ENCODE results near the gene CPD.
"Not testable (repeated sequence)": the region's sequence is repeated elsewhere in the genome, so short reads cannot be mapped to it uniquely, and the experiment has no call there.

Gene CPD

DNA sequence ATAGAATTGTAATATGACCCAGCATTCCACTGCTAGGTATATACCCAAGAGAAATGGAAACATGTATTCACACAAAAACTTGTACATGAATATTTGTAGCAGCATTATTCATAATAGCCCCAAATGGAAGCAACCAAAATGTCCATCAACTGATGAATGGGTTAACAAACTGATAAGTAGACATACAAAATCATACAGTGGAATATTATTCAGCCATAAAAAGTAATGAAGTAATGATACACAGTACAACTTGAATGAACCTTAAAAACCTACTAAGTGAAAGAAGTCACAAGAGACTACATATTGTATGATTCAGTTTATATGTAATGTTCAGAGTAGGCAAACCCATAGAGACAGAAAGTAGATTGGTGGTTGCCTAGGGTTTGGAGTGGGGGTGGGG is 58.0 kb downstream of the CPD start:
- DNase-seq = no peak

DNA sequence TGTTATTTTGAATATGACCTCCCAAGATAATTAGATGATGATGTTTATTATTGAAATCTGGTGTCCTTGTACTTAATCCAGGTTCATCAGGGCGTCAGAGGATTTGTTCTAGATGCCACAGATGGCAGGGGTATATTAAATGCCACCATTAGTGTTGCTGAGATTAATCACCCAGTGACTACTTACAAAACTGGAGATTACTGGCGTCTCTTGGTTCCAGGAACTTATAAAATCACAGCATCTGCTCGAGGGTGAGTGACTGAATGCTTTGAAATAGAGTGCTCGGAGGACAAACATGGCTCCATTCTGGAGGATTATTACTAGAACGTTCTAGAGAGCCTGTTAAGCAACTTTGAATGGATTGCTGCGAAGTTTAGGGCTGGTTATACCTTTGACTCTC is 65.0 kb downstream of the CPD start:
- no peak for DNase-seq

DNA sequence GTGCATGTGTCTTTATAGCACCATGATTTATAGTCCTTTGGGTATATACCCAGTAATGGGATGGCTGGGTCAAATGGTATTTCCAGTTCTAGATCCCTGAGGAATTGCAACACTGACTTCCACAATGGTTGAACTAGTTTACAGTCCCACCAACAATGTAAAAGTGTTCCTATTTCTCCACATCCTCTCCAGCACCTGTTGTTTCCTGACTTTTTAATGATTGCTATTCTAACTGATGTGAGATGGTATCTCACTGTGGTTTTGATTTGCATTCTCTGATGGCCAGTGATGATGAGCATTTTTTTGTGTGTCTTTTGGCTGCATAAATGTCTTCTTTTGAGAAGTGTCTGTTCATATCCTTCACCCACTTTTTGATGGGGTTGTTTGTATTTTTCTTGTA is 67.9 kb downstream of the CPD start:
- not testable (repeated sequence) for DNase-seq

DNA sequence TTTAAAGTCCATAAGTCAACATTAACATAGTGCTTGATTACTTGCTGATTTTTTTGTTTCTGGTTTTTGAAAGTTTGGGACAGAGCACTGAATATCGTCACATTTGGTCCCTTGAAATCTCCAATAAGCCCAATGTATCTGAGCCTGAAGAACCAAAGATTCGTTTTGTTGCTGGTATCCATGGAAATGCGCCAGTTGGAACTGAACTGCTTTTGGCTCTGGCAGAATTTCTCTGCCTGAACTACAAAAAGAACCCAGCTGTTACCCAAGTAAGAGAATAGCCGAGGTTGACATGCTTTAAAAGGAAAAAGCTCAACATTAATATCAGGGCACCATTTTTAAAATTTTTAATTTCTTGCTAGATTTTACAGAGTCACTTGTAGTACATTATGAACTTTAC is 70.8 kb downstream of the CPD start:
- no peak for DNase-seq

DNA sequence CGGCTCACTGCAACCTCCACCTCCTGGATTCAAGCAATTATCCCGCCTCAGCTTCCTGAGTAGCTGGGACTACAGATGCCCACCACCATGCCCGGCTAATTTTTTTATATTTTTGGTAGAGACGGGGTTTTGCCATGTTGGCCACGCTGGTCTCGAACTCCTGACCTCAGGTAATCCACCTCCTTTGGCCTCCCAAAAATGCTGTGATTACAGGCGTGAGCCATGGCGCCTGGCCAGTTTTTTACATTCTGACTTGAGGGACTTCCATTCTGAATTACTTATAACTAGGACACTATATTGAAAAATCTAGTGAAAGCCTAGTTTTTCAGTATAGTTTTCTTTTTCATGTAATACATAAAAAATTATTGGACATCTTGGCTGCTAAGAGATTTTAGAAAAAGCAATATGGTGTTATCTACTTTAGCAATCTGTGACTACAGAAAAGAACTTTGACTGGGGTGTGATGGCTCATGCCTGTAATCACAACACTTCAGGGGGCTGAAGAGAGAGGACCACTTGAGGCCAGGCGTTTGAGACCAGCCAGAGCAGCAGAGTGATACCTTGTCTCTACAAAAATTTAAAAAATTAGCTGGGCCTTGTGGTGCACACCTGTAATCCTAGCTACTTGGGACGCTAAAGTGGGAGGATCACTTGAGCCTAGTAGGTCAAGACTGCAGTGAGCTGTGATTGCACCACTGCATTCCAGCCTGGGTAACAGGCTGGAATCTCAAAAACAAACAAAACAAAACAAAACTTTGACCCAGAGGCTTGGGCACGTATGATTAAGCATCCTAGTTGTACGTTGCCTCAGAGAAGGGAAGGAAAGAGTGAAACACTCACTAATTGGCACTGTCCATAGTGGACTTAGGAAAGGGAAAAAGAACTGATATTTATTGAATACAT is 71.6 kb downstream of the CPD start:
- no peak for DNase-seq

DNA sequence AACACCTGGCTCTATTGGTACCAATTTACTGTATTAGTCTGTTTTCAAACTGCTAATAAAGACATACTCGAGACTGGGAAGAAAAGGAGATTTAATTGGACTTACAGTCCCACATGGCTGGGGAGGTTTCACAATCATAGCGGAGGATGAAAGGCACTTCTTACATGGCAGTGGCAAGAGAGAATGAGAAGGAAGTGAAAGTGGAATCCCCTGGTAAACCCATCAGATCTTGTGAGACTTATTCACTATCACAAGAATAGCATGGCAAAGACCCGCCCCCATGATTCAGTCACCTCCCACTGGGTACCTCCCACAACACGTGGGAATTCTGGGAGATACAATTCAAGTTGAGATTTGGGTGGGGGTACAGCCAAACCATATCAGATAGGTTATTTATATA is 75.9 kb downstream of the CPD start:
- DNase-seq = no peak

DNA sequence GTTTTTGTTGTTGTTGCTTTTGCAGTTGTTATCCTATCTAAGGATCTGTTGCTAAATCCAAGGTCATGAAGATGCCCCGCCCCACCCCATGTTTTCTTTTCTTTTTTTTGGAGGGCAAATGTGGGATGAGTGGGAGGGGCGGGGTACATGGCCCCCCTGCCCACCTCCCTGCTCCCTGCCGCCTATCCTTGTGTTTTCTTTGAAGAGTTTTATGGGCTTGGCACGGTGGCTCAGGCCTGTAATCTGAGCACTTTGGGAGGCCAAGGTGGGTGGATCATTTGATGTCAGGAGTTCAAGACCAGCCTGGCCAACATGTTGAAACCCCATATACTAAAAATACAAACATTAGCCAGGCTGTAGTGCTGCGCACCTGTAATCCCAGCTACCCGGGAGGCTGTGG is 79.6 kb downstream of the CPD start:
- DNase-seq = no peak

DNA sequence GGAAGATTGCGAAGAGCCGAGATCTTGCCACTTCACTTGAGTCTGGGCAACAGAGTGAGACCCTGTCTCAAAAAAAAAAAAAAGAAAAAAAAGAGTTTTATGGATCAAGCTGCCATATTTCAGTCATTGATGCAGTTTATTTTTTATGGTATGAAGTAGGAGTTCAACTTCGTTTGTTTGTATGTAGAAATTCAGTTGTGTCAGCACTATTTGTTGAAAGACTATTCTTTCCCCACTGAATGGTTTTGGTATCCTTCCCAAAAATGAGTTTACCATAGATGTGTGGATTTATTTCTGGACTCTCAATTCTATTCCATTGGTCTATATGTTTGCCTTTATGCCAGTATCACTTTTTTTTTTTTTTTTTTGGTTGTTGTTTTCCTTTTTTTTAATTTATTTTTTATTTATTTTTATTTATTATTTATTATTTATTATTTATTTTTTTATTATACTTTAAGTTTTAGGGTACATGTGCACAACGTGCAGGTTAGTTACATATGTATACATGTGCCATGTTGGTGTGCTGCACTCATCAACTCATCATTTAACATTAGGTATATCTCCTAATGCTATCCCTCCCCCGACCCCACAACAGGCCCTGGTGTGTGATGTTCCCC is 80.2 kb downstream of the CPD start:
- not testable (repeated sequence) for DNase-seq

DNA sequence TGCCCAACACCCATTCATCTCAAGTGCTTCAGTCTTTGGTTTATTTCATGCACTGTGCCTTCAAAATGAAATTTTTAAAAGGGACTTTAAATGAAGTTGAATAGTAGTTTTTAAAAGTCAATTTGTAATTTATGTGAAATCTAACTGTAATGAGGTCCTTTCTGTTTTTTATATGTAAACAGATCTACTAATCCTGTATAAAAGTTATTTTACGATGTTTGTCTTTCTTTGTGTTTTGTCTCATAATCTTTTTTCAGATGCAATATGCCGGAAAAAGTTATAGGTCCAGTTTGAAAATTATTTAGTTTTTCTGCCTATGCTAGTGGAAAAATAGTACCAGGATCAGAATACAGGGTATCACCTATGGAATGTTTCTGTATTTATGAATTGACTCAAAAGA is 89.7 kb downstream of the CPD start:
- DNase-seq = no peak

DNA sequence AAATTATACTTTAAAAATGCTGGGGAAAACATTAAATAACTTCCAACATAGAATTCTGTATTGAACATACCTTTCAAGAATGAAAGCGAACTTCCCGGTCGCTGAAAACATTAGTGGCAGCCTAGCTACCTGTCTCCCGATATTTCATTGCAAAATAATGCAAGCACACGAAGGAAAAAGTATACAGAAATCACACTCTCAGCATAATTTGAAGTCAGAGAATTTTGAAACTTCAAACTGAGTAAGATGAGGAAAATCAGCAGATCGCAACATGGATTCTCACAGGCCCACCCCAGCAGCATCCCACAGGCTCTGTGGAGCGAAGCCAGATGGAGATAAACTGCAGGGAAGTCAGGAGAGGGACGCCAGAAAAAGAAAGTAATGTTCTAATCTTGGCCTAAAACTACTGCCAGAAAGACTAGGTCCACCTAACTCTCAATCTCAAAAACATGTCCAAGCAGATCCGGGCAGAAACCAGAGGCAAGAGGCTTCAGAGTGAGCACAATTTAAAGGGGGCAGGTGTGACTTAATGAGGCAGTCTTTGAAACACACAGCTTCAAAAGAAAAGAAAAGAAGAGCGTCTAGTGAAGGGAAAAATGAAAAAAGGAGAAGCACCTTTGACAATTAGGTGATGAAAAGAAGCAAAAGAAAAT is 93.6 kb downstream of the CPD start:
- no peak for DNase-seq

DNA sequence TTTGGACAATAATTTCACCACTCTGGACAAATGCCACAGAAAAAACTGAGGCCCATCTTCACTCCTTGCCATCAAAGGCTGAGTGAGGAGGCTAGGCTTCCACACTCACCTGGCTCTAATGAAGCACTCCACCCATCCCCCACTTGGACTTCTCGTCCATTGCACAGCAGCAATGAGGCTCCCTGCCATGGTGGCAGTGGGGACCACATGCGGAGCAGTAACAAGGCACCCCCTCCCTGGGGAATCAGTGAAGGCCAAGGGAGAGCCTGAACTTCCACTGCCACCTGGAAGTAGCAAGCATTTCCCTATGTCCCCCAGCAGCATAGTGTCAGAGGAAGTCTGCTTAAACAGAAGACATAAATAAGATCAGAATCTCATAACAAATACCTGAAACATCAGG is 96.5 kb downstream of the CPD start:
- DNase-seq = no peak

DNA sequence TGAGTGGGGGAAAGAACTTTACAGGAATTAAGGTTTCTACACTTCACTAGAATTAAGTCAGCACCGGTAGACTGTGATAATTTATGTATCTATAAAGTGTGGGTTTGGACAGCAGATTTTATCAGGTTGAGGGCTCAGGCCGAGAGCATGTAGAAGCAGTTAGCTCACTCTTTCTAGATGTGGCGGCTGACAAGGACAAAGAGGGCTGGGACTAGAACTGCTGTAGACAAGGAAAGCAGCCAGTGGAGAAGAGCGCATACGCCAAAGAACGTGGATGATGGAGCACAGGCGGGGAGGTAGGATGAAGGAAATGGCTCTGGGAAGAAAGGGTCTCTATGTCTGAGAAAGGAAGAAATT is 98.0 kb downstream of the CPD start:
- peak in 1 of 5 donors; percentile 4 for DNase-seq

DNA sequence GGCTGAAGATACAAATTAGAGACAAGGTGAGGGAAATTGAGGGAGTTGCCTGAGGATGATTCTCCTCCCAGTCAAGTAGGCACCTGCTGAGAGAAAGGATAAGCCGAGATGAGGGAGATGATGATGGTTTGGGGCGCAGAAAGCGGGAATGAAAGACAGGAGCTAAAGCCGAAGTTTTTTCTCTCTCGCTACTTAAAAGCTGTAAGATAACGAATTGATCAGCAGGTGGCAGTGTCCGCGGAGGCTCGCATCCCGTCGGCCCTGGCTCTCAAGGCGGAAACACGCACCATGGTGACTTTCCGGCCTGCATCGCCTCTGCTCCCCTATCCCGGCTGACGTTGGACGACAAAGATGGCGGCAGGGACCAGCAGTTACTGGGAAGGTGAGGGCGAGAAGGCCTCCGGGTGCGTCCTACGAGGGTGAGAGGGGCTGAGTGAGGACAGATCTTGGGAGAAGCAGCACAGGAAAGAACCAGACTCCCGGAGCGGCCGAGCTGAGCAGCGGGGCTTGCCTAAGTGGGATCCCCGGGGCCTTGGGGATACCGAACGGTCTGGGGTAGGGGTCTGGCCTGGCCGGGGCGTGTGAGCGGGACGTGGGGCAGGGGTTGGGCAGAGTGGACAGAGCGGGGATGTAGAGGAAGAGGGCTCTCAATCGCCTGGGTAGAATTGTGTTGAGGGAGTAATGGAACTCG is 98.5 kb downstream of the CPD start, which contains the start of gene GOSR1:
TSS of gene GOSR1 (plus strand) at position 326 of the 691 bp plus-strand sequence. CDS start at position 352, 26 bp downstream.
- peak; percentile 80 to 94 (median 87) for DNase-seq

DNA sequence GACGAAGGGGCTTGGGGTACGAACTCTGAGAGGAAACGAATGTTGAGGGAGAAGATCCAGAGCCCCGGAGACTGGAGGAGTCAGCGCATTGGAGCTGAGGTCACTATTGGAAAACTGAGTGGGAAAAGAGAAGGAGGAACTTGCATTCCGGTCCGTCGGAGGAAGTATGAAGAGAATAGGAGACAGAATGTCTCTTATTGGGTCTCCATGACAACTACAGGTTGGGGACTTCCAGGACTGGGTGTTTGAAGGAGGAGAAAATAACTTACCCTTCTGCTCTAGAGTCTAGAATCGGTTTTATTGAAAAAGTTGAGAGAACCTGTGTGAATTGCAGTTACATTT is 99.0 kb downstream of the CPD start:
- DNase-seq = peak in 2 of 5 donors; percentile 16 to 33

DNA sequence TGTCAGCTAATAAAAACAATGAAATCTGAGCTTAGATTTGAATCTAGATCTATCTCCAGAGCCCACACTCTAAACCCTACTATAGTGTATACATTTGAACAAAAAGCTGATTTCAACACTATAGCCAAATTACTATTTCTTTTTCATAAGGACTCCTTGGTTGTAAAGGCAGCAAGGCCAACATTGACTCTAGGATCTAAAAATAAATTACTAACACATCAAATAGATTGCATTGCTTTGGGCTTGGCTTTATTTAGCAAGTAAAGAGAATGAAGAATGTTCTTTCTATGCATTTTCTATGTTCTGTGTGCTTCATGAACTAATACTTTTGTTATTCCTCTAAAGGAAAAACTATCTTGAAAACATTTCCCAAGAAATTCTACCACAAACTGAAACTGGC is 103.8 kb downstream of the CPD start:
- DNase-seq = no peak

DNA sequence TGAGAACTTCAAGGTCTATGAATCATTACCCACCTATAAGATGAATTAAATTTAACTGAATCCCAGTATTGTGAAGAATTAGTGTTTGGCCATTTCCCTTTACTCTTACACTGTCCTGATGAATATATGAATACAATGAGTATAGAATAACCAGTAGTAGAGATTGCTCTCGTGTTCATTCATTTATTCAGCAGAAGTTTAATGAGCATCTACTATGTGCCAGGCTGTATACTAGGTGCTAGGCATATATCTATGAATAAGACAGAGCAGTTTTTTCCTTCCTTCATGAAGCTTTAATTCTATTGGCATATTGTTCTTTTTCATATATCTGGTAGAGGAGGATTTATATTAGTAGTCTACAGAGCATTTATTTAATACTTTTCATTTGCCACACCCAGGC is 104.4 kb downstream of the CPD start:
- DNase-seq = no peak

DNA sequence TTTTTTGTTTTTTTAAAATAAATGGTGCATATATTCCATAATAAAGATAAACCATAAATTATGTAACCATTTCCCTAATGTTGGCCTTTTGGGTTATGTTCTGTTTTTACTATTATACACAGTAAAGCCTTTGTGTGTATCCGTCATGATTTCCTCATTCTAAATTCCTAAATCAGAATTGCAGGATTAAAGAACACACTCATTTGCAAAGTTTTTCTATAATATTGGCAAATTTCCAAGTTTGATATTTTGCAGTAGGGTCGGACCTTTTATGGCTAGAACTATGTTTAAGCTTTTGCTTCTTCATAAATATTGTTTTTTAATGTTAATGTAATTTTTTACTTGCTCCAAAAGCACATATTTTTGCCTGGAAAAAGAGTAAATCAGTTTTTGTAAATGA is 115.1 kb downstream of the CPD start:
- DNase-seq = no peak

DNA sequence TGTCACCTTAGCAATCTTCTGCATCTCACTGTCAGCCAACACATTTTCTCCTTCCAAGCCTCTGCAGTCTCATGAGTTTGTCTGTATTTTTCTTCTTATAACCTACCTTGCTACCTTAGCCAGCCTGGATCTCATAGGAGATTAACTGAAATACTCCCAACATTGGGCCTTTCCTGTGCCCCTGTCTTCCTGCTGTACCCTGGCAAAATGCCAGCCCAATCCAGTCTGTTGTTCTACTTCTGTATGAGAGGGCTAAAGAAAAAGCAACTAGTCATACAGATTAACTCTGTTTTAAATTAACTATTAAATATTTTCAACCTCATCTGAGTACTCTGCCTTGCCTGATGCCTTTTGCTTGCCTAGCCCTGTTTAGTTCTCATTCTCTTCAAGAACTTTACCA is 116.9 kb downstream of the CPD start:
- DNase-seq = no peak

DNA sequence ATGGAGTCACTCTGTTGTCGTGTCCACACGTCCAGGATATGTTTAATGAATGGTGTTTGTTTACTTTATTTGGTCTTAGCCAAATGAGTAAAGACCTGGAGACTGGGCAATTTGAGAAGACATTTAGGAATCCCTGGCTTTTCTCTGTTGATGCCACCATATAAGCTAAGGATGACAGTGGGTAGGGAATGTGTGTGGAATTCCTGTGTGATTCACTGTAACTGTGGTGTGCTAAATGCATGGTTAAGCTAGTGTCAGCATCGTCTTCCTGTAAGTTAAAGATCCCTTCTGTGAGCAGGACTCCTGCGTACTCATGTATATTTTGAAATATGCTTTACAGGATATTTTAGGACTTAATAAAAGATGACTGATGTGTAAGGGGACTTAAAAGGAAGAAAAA is 124.8 kb downstream of the CPD start:
- DNase-seq = no peak

DNA sequence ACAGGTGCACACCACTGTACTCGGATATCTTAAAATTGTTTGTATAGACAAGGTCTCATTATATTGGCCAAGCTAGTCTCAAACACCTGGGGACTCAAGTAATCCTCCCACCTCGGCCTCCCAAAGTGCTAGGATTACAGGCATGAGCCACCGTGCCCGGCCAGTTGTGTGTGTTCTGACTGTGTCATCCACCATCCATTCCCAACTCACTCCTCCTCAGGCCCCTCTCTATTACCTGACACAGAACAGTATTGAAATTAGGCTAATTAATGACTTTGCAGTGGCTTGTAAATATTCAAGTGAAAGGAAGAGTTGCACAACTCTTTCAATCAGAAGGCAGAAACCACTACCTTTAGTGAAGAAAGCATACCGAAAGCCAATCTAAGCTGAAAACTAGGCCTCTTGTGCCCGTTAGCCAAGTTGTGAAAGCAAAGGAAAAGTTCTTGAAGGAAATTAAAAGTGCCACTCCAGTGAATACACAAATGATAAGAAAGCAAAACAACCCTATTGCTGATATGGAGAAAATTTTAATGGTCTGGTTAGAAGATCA is 127.2 kb downstream of the CPD start:
- DNase-seq = no peak

DNA sequence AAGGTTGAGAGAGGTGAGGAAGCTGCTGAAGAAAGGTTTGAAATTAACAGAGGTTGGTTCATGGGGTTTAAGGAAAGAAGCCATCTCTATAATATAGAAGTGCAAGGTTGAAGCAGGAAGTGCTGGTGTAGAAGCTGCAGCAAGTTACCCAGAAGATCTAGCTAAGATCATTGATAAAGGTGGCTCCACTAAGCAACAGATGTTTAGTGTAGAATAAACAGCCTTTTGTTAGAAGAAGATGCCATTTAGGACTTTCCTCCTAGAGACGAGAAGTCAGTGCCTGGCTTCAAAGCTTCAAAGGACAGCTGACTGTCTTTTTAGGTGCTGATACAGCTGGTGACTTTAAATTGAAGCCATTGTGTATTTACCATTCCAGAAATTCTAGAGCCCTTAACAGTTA is 127.8 kb downstream of the CPD start:
- no peak for DNase-seq

DNA sequence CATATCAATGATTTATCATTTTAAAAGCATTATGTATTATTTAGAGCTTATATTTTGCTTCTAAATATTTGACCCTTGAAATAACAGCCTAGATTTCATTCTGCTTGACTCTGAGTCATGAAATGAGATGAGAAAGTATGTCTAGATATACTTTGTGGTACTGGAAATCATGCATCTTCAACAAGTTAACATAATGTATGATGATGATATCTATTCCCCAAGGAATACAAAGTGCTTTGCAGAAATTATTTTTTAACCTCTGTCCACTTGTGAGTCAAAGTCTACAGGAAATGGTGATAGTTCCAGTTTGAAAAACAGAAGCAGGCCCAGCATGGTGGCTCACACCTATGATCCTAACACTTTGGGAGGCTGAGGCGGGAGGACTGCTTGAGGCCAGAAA is 134.6 kb downstream of the CPD start:
- no peak for DNase-seq

Measured in T-helper 1 cell (primary cell).